ENCODE measurements around the gene PRKCQ. TPM values are rescaled to one million over a fixed set of nuclear protein-coding genes. Genes with fewer than 3 reads are reported as not detected.

PRKCQ gene
- total and polyA plus RNA-seq, 2 of the 13 experiments (the other 11 are each of a cell fraction or from before 2014, with no cell fraction given): 0.13 to 0.35 TPM

DNA sequence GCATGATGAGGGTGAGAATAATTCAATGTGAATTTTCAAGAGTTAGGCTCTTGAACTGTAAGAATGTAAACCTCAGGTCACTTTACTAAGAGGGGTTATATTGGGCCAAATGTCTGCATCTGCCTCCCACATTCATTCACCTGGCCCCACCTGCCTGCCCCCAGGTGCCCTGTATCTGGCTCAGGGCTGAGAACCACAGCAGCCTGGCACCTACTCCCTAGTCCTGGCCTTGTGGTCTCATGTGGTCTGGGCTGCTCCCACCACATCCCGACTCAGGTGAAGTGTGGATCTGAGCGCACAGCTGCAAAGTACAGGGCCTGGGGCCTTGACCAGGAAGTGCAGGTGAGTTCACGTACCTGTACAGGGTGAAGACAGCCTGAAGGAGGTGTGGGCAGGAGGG lies 195.2 kb downstream of the PRKCQ start:
- ChIA-PET CTCF (ENCODE audit: low intra/inter-chr PET ratio, low total read pairs) (no interaction called here), POLR2A (no interaction called here)
- no peak overlapping the region for H3K27ac ChIP-seq (ENCODE audit: extremely low read length, insufficient read depth, low read length)
- peaks cover 1 to 7% of the 10 kb centered on the region in 2 experiments; a peak in 2 of 5 replicates for H3K27me3 ChIP-seq (ENCODE audit: control insufficient read depth in 1 of 2, insufficient read depth in 2 of 2, low read length in 2 of 2)
- no peak overlapping the region for H2AFZ ChIP-seq (ENCODE audit: low read length)
- in situ Hi-C loops (cut with HindIII; ENCODE audit: extremely low pct_ligation_motif_present, low pct_unique_long_range_greater_than_20kb) (no loop called here), intact Hi-C loops (cut with micrococcal nuclease; ENCODE audit: unreplicated experiment) (no loop called here)
- peaks cover 17% of the 10 kb centered on the region for H3K9me3 ChIP-seq (ENCODE audit: low read length)
- peaks cover 4% of the 10 kb centered on the region; the same call in 1 of the 2 replicates for H3K4me1 ChIP-seq (ENCODE audit: insufficient read depth, low read length)
- no peak for DNase-seq (ENCODE audit: low spot score)
- H3K4me3 ChIP-seq (replicated peaks in 1 of 3; ENCODE audit: insufficient read depth in 1 of 3, low read depth in 2 of 3, low read length in 3 of 3): no peak overlapping the region
- FAIRE-seq: no peak
- H3K79me2 ChIP-seq (ENCODE audit: insufficient read depth, low read length): no peaks in the 10 kb centered on the region
- no peak overlapping the region for H3K4me2 ChIP-seq (ENCODE audit: low read depth, low read length)
- 13% methylated on average over 3 of the region's 3 CpGs for WGBS (ENCODE audit: low lambda C conversion rate)
- H4K20me1 ChIP-seq (ENCODE audit: insufficient read depth, low read length): no peaks in the 10 kb centered on the region
- no peak for ATAC-seq
- TF ChIP-seq SIX1 (CRISPR knock-in tag; IDR thresholded peaks at IDR 0.05; ENCODE audit: borderline replicate concordance): no peak
- TF ChIP-seq ZNF124 (CRISPR knock-in tag; IDR thresholded peaks at IDR 0.05): no peak
- TF ChIP-seq TARDBP (CRISPR knock-in tag; IDR thresholded peaks at IDR 0.05): no peak
- no peak for TF ChIP-seq MTA1 (CRISPR knock-in tag; IDR thresholded peaks at IDR 0.05; ENCODE audit: borderline replicate concordance)
- TF ChIP-seq ZNF34 (CRISPR knock-in tag; IDR thresholded peaks at IDR 0.05; ENCODE audit: borderline replicate concordance): no peak
- no peak for TF ChIP-seq HOXD1 (CRISPR knock-in tag; IDR thresholded peaks at IDR 0.05)
- no peak for TF ChIP-seq CC2D1A (CRISPR knock-in tag; IDR thresholded peaks at IDR 0.05)
- no peak for TF ChIP-seq ZFP36 (IDR thresholded peaks at IDR 0.05; ENCODE audit: borderline replicate concordance, low read depth, low read length, partially characterized antibody)
- no peak for TF ChIP-seq SMARCC2 (IDR thresholded peaks at IDR 0.05)
- TF ChIP-seq, protein P1, sequence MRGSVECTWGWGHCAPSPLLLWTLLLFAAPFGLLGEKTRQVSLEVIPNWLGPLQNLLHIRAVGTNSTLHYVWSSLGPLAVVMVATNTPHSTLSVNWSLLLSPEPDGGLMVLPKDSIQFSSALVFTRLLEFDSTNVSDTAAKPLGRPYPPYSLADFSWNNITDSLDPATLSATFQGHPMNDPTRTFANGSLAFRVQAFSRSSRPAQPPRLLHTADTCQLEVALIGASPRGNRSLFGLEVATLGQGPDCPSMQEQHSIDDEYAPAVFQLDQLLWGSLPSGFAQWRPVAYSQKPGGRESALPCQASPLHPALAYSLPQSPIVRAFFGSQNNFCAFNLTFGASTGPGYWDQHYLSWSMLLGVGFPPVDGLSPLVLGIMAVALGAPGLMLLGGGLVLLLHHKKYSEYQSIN (CRISPR knock-in tag; IDR thresholded peaks at IDR 0.05; ENCODE audit: borderline replicate concordance): no peak
- TF ChIP-seq HDAC1 (CRISPR knock-in tag; IDR thresholded peaks at IDR 0.05): no peak
- no peak for TF ChIP-seq ZNF224 (CRISPR knock-in tag; IDR thresholded peaks at IDR 0.05)
- H3K9ac ChIP-seq (ENCODE audit: insufficient read depth, low read depth, low read length): no peak overlapping the region
- BruUV-seq (replicated peaks): no TSS peak
- H3K36me3 ChIP-seq (replicated peaks in 1 of 2; ENCODE audit: control insufficient read depth in 1 of 2, insufficient read depth in 2 of 2, low read length in 2 of 2): no peaks in the 10 kb centered on the region

Measured in HepG2 (cell line).